Stimulated activated CD8-positive, alpha-beta memory T cell treated with anti-CD3 and anti-CD28 coated beads, Interleukin-4, amount 100 ng/mL, for 1 hour (primary cell): Measurements from ENCODE around the gene GPX2.
A peak's percentile ranks its signal among the peaks of the same experiment; 100 is the strongest.

Source experiments
- DNase-seq, 2 donors: peaks; one replicate each; pipeline ENCODE4 v3.0.0-alpha.2; 2020; ENCODE audit warnings: low read depth in 2 of 2, low spot score in 1 of 2

The GPX2 gene

GRCh38 chr14:64942531-64943111 is at the start of gene GPX2:
Gene GPX2, minus strand, starts transcription at chr14:64942745. Its CDS starts 19 bp downstream, at chr14:64942726.
- no peak for DNase-seq

GRCh38 chr14:64990939-64991338 is 48.4 kb upstream of the GPX2 start:
- no peak for DNase-seq

- DNase-seq: no peak
Measured at GRCh38 chr14:64990296-64990695, 47.8 kb upstream of the GPX2 start.

GRCh38 chr14:64987438-64987767 is 44.9 kb upstream of the GPX2 start:
- DNase-seq: no peak

- peak; percentile 76 to 84 for DNase-seq
Measured at GRCh38 chr14:64986648-64987437, 44.3 kb upstream of the GPX2 start, which contains the start of gene FNTB. Gene FNTB, plus strand, starts transcription at chr14:64986895. Its CDS starts 59 bp downstream, at chr14:64986954.

- no peak for DNase-seq
Measured at GRCh38 chr14:64983439-64984310, 41.1 kb upstream of the GPX2 start.

- DNase-seq: no peak
Measured at GRCh38 chr14:64979336-64980074, 37.0 kb upstream of the GPX2 start.

- DNase-seq: no peak
Measured at GRCh38 chr14:64974563-64974962, 32.0 kb upstream of the GPX2 start.

GRCh38 chr14:64973826-64974225 is 31.3 kb upstream of the GPX2 start:
- no peak for DNase-seq

GRCh38 chr14:64973026-64973442 is 30.5 kb upstream of the GPX2 start:
- DNase-seq: no peak

GRCh38 chr14:64971943-64972791 is 29.6 kb upstream of the GPX2 start, which contains the start of gene RAB15:
Gene RAB15, minus strand, starts transcription at chr14:64972336. Its CDS starts 260 bp downstream, at chr14:64972076.
- no peak for DNase-seq

GRCh38 chr14:64971491-64971942 is 29.0 kb upstream of the GPX2 start:
- DNase-seq: no peak

- no peak for DNase-seq
Measured at GRCh38 chr14:64970776-64971477, 28.4 kb upstream of the GPX2 start.

GRCh38 chr14:64970041-64970440 is 27.5 kb upstream of the GPX2 start:
- DNase-seq: no peak

GRCh38 chr14:64968651-64969050 is 26.1 kb upstream of the GPX2 start:
- DNase-seq: no peak

- DNase-seq: no peak
Measured at GRCh38 chr14:64968167-64968566, 25.6 kb upstream of the GPX2 start.

GRCh38 chr14:64966976-64967375 is 24.4 kb upstream of the GPX2 start:
- DNase-seq: no peak

- no peak for DNase-seq
Measured at GRCh38 chr14:64965356-64966000, 22.9 kb upstream of the GPX2 start.

GRCh38 chr14:64963611-64964010 is 21.1 kb upstream of the GPX2 start:
- DNase-seq: no peak
